HG03095 (cell line): ENCODE measurements around the gene OR51V1.
A peak's percentile ranks its signal among the peaks of the same experiment; 100 is the strongest.
"Not testable (repeated sequence)": the region's sequence is repeated elsewhere in the genome, so short reads cannot be mapped to it uniquely, and the experiment has no call there.

Experiments used
- ATAC-seq: cut with Tn5 transposase; IDR thresholded peaks from one replicate; pipeline ENCODE4 v1.9.1; 2021; ENCODE audit warnings: moderate library complexity; ENCODE audit not compliant: unreplicated experiment

OR51V1 gene

GRCh38 chr11:5200582-5200981, at the start of gene OR51V1:
Gene OR51V1 (minus strand): TSS chr11:5200682. CDS start chr11:5200682, 0 bp downstream.
- no peak for ATAC-seq

- ATAC-seq = not testable (repeated sequence)
Observed at GRCh38 chr11:5249807-5250396, 49.4 kb upstream of the OR51V1 start, which contains the start of gene HBG1. Gene HBG1 (minus strand): TSS chr11:5249857. CDS start chr11:5249804, 53 bp downstream.

GRCh38 chr11:5248498-5248897, 48.0 kb upstream of the OR51V1 start:
- not testable (repeated sequence) for ATAC-seq

- ATAC-seq = no peak
Observed at GRCh38 chr11:5247472-5248192, 47.1 kb upstream of the OR51V1 start.

GRCh38 chr11:5246772-5247471, 46.4 kb upstream of the OR51V1 start:
- ATAC-seq = no peak

GRCh38 chr11:5245155-5245554, 44.7 kb upstream of the OR51V1 start:
- no peak for ATAC-seq

- no peak for ATAC-seq
Observed at GRCh38 chr11:5243816-5244180, 43.3 kb upstream of the OR51V1 start.

- ATAC-seq = no peak
Observed at GRCh38 chr11:5242933-5243815, 42.7 kb upstream of the OR51V1 start.

- ATAC-seq = no peak
Observed at GRCh38 chr11:5242208-5242607, 41.7 kb upstream of the OR51V1 start.

- no peak for ATAC-seq
Observed at GRCh38 chr11:5241458-5241857, 41.0 kb upstream of the OR51V1 start.

GRCh38 chr11:5240458-5240857, 40.0 kb upstream of the OR51V1 start:
- ATAC-seq = no peak

- no peak for ATAC-seq
Observed at GRCh38 chr11:5240056-5240455, 39.6 kb upstream of the OR51V1 start.

GRCh38 chr11:5239046-5239445, 38.6 kb upstream of the OR51V1 start:
- no peak for ATAC-seq

GRCh38 chr11:5238486-5238885, 38.0 kb upstream of the OR51V1 start:
- no peak for ATAC-seq

GRCh38 chr11:5237420-5237819, 36.9 kb upstream of the OR51V1 start:
- ATAC-seq = no peak

GRCh38 chr11:5235364-5236095, 35.0 kb upstream of the OR51V1 start:
- ATAC-seq = no peak

- ATAC-seq = peak; percentile 67
Observed at GRCh38 chr11:5234381-5234834, 33.9 kb upstream of the OR51V1 start, which contains the start of gene HBD. Gene HBD (minus strand): TSS chr11:5234483. CDS start chr11:5234433, 50 bp downstream.

GRCh38 chr11:5233307-5233706, 32.8 kb upstream of the OR51V1 start:
- no peak for ATAC-seq

GRCh38 chr11:5232821-5233220, 32.3 kb upstream of the OR51V1 start:
- no peak for ATAC-seq

- no peak for ATAC-seq
Observed at GRCh38 chr11:5232176-5232575, 31.7 kb upstream of the OR51V1 start.
